DOHH2 (cell line): ENCODE results near the gene TMEM250.

ENCODE experiments used
- CTCF ChIP-seq: fragments of 200-600 bp; sonication (generic); IDR thresholded peaks from one replicate; pipeline ENCODE4 v1.5.1; 2014; ENCODE audit warnings: antibody characterized with exemption, mild to moderate bottlenecking, low read depth, low read length; ENCODE audit not compliant: poor library complexity, severe bottlenecking
- EZH2phosphoT487 ChIP-seq: fragments of 200-600 bp; sonication (generic); IDR thresholded peaks from 2 replicates; pipeline ENCODE4 v1.6.1; 2017; ENCODE audit warnings: borderline replicate concordance, mild to moderate bottlenecking, antibody characterized with exemption, low read length, moderate library complexity, mixed read lengths

- TF ChIP-seq CTCF (no peak), EZH2phosphoT487 (no peak)
Measured at GRCh38 chr9:136103651-136104487, 14.8 kb downstream of the TMEM250 start.
